DMS 273 treated with DMSO at 0.1 percent for 48 hours (cell line): ENCODE results near the gene NFE2L1.
"Not testable (repeated sequence)": the region's sequence is repeated elsewhere in the genome, so short reads cannot be mapped to it uniquely, and the experiment has no call there.

ENCODE experiments used
- DNase-seq: peaks from one replicate; lab custom pipeline; 2025; lab: John Stamatoyannopoulos, UW

Gene NFE2L1

DNA sequence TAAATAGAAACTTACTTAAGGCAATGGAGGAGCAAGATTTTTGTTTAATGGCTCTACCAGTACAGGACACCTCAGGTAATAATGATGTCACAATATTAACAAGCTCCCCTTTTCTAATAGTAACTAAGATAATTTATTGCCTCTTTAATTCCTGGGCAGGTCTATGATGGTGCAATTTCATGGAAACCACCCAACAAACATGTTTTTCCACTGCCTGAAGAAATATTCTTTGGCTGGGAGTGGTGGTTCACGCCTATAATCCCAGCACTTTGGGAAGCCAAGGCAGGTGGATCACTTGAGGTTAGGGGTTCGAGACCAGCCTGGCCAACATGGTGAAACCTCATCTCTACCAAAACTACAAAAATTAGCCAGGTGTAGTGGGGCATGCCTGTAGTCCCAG is 19.6 kb downstream of the NFE2L1 start:
- DNase-seq, result not testable (repeated sequence)

DNA sequence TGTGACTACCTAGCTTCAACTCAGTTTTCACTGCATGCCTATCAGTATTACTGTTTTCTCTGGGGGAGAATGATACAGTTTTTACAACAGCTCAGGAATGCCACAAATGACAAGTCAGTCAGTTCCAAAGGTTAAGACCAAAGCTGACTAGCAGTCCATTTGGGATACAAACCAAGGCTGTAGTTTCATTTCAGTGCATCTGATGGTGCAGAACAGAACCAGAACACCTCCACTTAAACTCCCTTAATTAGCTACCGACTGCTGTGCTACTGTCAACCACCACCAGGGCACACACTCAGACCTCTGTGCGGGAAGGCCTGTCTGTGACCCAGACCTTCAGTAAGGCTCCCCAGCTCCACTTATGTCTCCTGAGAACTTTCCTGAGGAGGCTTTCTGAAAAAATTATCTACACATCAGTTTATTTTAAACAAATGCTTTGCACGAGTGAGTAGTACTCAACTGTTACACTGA is 20.4 kb downstream of the NFE2L1 start:
- DNase-seq, result no peak

DNA sequence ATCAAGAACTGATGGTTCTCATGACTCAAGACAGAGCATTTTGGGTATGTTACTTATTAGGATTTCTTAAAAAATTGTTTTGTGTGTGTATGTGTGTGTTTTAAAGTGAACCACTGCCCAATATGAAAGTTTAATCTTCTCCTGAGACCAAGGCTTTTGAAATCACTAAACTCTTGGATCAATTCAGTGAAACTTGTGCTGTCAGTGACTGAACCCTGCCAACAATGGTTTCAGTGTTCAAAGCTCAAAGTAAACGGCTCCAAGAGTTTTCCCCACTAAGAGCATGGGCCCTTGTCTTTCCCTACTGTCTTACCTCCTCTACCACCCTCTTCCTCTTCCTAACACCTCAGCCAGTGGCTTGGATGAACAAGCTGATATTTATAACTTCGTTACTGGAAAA is 22.0 kb downstream of the NFE2L1 start:
- no peak for DNase-seq

DNA sequence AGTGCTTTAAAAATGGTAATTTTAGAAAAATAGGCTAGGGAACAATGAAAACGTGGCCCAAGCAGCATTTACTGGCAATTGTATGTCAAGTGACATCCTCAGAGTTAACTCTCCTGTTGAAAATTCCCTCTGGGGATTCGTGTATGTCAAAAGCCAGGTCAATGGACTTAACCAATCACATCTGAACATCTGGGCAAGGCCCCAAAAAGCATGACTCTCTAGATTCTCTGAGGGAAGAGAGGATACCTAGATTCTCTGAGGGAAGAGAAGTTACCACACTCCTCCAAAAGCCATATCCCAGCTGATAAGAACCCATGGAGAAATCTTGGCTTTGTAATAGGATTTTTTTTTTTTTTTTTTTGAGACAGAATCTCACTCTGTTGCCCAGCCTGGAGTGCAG is 23.5 kb downstream of the NFE2L1 start:
- DNase-seq, result no peak

DNA sequence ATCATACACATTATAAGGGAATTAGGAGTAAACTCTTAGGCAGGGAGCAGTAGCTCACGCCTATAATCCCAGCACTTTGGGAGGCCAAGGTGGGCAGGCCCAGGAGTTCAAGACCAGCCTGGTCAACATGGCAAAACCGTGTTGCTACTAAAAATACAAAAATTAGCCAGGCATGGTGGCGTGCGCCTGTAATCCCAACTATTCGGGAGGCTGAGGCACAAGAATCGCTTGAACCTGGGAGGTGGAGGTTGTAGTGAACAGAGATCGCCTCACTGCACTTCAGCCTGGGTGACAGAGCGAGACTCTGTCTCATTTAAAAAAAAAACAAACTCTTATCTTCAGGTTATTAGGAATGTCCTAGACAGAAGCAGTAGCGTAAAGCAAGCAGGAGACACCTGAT is 24.7 kb downstream of the NFE2L1 start:
- not testable (repeated sequence) for DNase-seq

DNA sequence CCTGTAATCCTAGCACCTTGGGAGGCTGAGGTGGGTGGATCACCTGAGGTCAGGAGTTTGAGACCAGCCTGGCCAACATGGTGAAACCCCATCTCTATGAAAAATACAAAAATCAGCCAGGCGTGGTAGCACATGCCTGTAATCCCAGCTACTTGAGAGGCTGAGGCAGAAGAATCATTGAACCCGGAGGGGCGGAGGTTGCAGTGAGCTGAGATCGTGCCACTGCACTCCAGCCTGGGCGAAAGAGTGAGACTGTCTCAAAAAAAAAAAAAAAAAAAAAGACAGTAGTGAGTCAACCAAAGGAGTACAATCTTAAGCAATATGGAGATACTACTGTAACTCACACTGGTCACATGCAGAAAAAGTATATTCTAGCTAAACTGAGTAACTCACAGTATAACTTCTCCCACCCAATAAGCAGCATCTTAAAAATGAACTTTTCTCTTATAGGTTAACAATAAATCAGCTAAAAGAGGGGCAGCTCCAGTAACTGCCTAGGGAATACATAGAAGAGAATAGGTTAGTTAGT is 25.5 kb downstream of the NFE2L1 start:
- DNase-seq, result not testable (repeated sequence)

DNA sequence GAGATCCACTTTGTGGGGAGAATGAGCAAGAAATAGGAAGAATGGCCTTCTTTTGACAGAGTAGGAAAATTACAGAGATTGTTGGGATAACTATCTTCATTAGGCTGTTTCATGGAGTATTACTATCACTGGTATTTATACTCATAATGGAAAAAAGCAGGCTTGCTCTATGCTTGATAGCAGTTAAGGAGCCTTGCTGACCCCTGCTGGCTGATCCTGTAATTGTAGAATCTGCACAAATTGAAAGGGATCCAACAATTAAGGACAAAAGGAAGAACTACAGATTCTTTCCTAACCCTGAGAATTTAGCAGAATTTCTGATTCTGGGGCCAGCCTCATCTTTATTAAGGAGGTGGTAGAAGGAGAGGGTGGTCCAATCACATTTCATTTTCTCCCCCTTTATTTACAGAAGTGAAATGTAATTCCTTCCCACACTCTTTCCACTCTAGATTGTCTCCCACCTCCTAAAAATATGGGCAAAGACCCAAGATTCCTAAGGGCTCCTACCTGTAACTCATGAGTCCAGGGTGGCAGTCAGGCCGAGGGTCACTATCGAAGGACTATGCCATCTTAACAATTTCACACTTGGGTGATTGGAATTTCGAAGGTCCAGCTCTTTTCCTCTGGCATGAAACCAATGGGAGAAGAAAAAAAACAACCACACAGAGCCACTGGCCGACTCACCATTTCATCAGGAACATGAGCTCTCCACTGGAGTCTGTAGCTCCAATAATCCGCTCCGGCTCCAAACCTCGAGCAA is 26.3 kb downstream of the NFE2L1 start:
- DNase-seq, result peak; percentile 26

DNA sequence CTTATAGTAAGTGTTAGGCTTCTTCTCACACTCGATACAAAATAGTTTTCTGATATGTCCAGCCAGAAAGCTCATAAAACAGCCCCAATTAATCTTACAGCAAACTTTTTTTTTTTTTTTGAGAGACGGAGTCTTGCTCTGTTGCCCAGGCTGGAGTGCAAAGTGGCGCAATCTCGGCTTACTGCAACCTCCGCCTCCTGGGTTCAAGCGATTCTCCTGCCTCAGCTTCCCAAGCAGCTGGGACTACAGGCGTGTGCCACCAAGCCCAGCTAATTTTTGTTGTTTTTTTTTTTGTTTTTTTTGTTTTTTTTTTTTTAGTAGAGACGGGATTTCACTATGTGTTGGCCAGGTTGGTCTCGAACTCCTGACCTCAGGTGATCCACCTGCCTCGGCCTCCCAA is 29.0 kb downstream of the NFE2L1 start:
- not testable (repeated sequence) for DNase-seq

DNA sequence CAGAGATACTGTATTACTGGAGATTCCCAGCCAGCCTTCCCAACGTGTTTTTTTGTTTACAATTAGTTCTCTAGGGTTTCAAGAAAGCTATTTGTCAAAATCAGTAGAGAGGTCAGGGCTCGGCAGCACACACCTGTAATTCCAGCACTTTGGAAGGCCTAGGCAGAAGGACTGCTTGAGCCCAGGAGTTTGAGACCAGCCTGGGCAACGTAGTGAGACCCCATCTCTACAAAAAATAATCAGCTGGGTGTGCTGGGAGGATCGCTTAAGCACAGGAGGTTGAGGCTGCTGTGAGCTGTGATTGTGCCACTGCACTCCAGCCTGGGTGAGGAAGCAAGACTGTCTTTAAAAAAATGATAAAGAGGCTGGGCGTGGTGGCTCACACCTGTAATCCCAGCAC is 33.7 kb downstream of the NFE2L1 start:
- no peak for DNase-seq

DNA sequence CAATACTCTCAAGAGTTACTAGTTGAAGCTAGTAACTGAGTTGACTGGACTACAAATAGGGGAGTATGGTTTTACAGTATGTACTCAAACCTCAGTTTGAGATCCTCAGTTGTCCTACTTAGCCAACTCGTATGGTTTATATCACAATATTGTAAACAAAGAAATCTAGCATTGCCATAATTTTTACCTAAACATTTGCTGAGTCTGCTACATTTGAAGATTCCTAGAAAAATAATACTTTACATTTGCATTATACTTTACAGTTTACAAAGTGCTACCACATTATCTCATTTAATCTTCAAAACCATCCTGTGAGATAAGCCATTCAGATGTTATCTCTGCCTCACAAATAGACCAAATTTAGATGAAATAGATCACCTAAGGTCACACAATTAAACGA is 36.8 kb downstream of the NFE2L1 start:
- no peak for DNase-seq

DNA sequence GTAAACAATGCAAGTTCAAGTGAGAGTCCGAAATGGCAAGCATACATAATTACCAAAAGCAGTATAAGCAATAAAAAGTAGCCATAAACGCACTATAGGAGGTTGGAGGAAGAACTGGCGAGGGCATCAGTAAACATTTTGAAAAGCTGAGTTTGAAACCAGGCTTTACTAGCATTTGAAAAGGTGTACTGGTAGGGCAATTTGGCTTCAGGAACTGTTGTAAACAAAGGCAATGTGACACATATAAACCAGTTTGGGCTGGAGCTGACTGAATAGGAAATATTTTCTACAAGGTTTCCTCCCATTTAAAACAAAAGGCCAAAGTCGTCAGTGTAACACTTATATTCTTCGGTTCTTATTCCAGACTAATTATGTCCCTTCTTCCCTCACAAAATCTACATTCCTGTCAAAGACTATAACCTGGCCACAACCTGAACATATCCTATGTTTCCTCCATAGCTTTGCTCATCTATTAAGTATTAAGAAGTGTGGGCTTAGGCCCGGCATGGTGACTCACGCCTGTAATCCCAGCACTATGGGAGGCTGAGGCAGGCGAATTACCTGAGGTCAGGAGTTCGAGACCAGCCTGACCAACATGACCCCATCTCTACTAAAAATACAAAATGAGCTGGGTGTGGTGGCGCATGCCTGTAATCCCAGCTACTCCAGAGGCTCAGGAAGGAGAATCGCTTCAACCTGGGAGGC is 45.3 kb downstream of the NFE2L1 start:
- DNase-seq, result no peak

DNA sequence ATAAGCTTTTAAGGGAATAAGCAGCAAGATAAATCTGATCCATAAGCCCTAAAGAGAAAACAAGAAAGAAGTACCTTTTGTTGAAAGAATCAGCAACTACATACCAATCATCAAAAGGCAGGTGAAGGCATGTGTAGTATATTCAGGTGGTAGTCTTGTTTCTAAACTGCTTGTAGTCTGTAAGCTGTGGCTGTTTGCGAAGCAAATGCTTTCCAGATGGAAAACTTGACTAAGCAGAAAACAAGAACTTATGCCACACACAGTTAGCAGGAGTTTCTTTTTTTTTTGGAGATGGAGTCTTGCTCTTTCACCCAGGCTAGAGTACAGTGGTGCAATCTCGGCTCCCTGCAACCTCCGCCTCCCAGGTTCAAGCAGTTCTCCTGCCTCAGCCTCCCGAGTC is 47.5 kb downstream of the NFE2L1 start:
- no peak for DNase-seq

DNA sequence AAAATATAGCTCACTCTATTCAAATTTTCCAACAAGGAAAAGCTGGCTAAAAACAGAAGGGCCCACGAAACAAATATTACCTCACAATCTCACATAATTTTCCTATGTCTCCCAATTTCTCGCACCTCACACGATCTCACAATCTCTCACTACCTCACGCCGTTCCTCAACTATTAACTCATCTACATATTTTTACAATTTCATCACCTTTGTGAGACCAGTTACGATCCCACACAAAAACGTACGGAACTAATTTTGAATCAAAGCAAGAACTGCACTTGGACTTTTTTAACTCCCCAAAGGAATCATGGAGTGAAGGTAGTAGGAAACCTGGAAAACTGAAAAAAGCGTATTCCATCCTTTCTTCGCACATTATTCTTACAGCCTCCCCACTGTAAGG is 52.0 kb downstream of the NFE2L1 start:
- no peak for DNase-seq

DNA sequence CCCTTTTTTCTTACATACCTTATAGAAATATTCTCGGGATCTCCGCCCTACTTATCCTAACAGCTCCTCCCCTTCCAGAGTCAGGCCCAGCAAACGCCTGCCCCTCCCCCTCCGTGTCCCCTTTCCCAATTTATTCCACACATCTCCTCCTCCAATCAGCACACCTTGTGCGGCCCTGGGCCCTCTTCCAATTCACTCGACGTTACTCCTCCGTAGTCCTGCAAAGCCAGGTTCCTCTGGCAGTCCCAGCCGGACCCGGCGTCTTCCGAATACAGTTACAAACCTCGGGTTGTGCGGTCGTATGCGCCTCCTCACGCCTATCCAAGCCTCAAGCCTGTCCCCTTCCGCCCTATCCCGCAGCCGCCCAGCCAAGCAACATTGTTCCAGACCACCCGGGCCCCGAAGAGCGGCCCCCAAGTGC is 52.4 kb downstream of the NFE2L1 start:
- peak; percentile 58 for DNase-seq

DNA sequence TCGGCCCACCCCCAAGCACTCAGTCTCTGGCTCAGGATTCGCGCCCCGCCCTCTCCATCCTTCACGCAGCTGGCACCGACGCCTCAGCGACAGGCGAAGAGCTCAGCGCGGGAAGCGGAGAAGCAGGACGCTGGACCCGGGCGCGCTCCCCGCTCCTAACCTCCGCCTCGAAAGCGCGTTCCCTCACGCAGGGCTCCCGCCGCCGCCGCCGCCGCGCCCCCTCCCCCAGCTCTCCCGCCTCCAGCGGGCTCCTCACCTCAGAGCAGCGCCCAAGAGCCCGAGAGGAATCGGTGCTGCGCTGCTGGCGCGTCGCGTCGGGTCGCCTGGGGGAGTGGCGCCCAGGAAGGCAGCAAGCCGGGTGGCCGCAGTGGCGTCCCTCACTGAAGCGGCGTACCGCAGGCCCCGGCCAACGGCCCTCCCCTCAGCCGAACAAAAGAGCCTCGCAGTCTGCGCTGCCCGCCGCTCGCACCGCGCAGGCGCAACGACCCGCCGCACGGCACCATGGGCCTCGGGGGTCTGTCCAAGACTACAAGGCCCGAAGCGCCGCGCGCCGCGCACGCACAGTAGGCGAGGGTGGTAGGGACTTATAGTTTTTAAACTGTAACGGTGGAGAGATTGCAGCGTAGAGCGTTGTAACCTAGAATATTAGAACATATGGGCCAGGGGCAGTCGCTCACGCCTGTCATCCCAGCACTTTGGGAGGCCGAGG is 53.0 kb downstream of the NFE2L1 start, which contains the start of gene CBX1:
CBX1 (minus strand) TSS at position 467 of the 709 bp plus-strand sequence. CDS start 24,474 bp downstream, outside the sequence.
- peak; percentile 89 for DNase-seq

DNA sequence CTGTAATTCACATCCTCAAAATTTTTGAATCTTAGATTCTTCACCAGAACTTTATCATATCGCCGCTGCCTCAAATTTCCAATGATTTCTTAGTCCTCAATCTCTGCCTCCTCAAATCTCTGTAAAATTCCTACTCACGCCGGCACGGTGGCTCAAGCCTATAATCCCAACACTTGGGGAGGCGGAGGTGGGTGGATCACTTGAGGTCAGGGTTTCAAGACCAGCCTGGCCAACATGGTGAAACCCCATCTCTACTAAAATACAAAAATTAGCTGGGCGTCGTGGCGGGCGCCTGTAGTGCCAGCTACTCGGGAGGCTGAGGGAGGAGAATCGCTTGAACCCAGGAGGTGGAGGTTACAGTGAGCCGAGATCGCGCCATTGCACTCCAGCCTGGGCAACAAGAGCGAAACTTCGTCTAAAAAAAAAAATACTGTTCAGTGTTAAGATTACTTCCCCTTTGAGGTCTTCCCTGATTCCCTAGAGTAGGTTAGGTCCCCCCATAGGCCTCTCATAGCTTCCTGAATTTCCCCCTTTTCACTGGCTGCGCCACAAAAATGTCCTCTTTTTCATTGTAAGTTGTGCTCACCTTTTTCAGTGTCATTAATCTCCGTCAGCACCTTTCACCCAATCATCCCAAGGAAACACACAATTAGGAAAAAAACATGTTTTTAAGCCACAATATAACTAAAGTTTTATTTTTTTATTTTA is 54.0 kb downstream of the NFE2L1 start:
- DNase-seq, result no peak

DNA sequence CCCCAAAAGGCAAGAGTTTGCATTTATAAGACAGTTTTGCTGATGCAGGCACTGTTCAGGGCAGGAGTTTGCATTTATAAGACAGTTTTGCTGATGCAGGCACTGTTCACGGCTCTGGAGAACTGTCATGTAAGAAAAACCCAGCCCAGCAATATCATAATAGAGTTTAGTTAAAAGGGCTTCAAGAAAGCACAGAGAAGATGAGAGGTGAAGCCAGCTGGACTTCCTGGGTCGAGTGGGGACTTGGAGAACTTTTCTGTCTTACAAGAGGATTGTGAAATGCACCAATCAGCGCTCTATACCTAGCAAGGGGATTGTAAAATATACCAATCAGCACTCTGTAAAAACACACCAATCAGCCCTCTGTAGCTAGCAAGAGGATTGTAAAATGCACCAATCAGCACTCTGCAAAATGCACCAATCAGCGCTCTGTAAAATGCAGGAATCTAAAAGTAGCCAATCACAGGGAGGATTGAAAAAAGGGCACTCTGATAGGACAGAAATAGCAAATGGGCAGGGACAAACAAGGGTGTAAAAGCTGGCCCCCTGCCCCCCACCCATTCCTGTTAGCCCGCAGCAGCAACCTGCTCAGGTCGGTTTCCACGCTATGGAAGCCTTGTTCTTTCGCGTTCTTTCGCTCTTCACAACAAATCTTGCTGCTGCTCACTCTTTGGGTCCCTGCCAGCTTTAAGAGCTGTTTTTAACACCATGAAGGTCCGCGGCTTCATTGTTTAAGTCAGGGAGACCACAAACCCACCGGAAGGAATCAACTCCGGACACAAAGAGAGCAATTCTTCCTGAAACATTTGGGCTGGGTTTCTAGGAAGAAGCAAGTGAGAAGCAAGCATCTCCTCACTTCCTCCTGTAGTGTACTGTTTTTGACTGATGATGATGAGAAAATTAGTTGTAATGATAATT is 54.9 kb downstream of the NFE2L1 start:
- no peak for DNase-seq

DNA sequence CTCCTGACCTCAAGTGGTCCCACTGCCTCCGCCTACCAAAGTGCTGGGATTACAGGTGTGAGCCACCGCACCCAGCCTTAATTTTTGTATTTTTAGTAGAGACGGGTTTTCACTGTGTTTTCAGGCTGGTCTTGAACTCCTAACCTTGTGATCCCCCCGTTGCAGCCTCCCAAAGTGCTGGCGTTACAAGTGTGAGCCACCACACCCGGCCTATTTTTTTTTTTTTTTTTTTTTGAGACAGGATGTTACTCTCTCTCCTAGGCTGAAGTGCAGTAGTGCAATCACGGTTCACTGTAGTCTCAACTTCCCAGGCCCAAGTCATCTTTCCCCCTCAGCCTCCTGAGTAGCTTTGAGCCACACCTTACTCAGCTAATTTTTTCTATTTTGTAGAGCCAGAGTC is 56.3 kb downstream of the NFE2L1 start:
- no peak for DNase-seq

DNA sequence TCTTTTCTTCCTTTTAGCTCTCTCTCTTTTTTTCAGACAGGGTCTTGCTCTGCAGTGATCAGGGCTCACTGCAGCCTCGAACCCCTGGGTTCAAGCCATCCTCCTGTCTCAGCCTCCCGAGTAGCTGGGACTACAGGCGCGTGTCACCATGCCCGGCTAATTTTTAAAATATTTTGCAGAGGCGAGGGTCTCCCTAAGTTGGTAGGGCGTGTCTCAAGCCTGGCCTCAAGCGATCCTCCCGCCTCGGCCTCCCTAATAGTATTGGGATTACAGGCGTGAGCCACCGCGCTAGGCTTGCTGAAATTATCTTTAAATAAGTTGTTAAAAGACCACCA is 58.6 kb downstream of the NFE2L1 start:
- no peak for DNase-seq

DNA sequence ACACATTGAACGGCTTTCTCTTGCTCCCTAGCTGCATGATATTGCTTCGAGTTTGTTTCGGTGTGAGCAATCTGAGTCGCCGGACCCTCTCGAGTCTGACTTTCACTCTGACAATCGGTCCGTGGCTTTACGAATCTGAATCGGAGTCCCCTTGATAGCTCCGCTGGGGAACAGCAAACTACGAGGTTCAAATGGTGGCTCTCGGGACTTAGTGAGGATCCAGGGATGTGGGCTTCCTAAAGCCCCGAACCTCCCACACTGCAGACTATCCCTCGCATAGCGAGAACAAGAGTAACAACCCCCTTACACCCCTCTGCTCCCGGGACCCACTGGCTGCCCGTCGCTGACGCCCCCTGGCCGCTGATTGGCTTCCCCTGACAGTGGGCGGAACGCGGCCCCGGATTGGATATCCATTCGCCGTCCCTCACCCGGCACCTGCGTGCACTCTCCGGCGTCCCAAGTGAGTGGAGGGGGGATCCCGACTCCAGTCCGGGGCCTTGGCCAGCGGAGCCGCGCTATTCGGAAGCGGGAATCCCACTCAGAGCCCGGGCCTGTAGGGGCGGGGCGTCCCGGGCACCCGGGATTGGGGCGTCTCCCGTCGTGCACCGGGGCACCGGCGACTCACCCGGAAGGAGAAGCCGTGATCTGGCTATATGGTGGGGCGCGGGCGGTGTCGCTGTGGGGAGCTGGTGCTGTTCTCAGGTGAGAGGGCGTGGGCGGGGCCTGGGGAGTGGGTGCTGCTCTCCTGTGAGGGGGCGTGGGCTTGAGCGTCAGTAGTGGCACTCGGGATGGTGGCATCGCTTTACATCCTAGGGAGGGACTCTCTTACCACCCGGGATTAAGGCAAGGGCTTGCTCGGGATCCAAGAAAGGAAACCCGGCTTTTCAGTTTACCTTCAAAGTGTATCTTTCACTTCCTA is 59.2 kb downstream of the NFE2L1 start, which contains the start of gene SNX11:
SNX11 (plus strand) TSS at position 630 of the 919 bp plus-strand sequence. CDS start 4,278 bp downstream, outside the sequence.
- DNase-seq, result peak; percentile 80
